ENCODE results near the gene NT5DC4.
A peak's percentile ranks its signal among the peaks of the same experiment; 100 is the strongest.

NT5DC4 gene

GRCh38 chr2:112723547-112723940, 2.7 kb downstream of the NT5DC4 start:
- Mint-ChIP-seq H3K27me3 (ENCODE audit: low read depth) (peaks cover 5% of the 10 kb centered on the region), H3K27ac (no peak overlapping the region), H3K4me1 (ENCODE audit: low read depth) (peaks cover 17% of the 10 kb centered on the region), H3K4me3 (no peak overlapping the region), H3K36me3 (ENCODE audit: low read depth) (no peaks in the 10 kb centered on the region), H3K9me3 (no peaks in the 10 kb centered on the region)
- DNase-seq (ENCODE audit: low spot score) = no peak

GRCh38 chr2:112723995-112724394, 3.2 kb downstream of the NT5DC4 start:
- peaks cover 17% of the 10 kb centered on the region for H3K4me1 Mint-ChIP-seq (ENCODE audit: low read depth)
- no peak overlapping the region for H3K27ac Mint-ChIP-seq
- peaks cover 1% of the 10 kb centered on the region for H3K27me3 Mint-ChIP-seq (ENCODE audit: low read depth)
- no peaks in the 10 kb centered on the region for H3K9me3 Mint-ChIP-seq
- no peak for DNase-seq (ENCODE audit: low spot score)
- no peaks in the 10 kb centered on the region for H3K36me3 Mint-ChIP-seq (ENCODE audit: low read depth)
- no peak overlapping the region for H3K4me3 Mint-ChIP-seq

- Mint-ChIP-seq H3K4me1 (ENCODE audit: low read depth) (peaks cover 17% of the 10 kb centered on the region), H3K27me3 (ENCODE audit: low read depth) (no peaks in the 10 kb centered on the region), H3K27ac (no peak overlapping the region), H3K9me3 (no peaks in the 10 kb centered on the region), H3K4me3 (no peak overlapping the region), H3K36me3 (ENCODE audit: low read depth) (no peaks in the 10 kb centered on the region)
- DNase-seq (ENCODE audit: low spot score) = no peak
These were observed 4.0 kb downstream of the NT5DC4 start for GRCh38 chr2:112724591-112725525.

- Mint-ChIP-seq H3K4me1 (ENCODE audit: low read depth) (peaks cover 17% of the 10 kb centered on the region), H3K36me3 (ENCODE audit: low read depth) (no peaks in the 10 kb centered on the region), H3K27ac (no peak overlapping the region), H3K27me3 (ENCODE audit: low read depth) (no peaks in the 10 kb centered on the region), H3K4me3 (no peak overlapping the region), H3K9me3 (no peaks in the 10 kb centered on the region)
- no peak for DNase-seq (ENCODE audit: low spot score)
These were observed 5.0 kb downstream of the NT5DC4 start for GRCh38 chr2:112725545-112726457.

GRCh38 chr2:112726487-112727190, 5.8 kb downstream of the NT5DC4 start:
- Mint-ChIP-seq H3K4me1 (ENCODE audit: low read depth) (peaks cover 21% of the 10 kb centered on the region), H3K27me3 (ENCODE audit: low read depth) (no peaks in the 10 kb centered on the region), H3K27ac (peak overlapping the region; percentile 31), H3K9me3 (no peaks in the 10 kb centered on the region), H3K36me3 (ENCODE audit: low read depth) (no peaks in the 10 kb centered on the region), H3K4me3 (no peak overlapping the region)
- peak; percentile 83 for DNase-seq (ENCODE audit: low spot score)

- Mint-ChIP-seq H3K4me3 (no peak overlapping the region), H3K36me3 (ENCODE audit: low read depth) (no peaks in the 10 kb centered on the region), H3K27ac (no peak overlapping the region), H3K4me1 (ENCODE audit: low read depth) (peaks cover 21% of the 10 kb centered on the region), H3K9me3 (no peaks in the 10 kb centered on the region), H3K27me3 (ENCODE audit: low read depth) (no peaks in the 10 kb centered on the region)
- no peak for DNase-seq (ENCODE audit: low spot score)
These were observed 6.6 kb downstream of the NT5DC4 start for GRCh38 chr2:112727276-112728028.

GRCh38 chr2:112728029-112728362, 7.2 kb downstream of the NT5DC4 start:
- no peaks in the 10 kb centered on the region for H3K27me3 Mint-ChIP-seq (ENCODE audit: low read depth)
- no peak overlapping the region for H3K27ac Mint-ChIP-seq
- peaks cover 21% of the 10 kb centered on the region for H3K4me1 Mint-ChIP-seq (ENCODE audit: low read depth)
- DNase-seq (ENCODE audit: low spot score) = no peak
- H3K4me3 Mint-ChIP-seq = no peak overlapping the region
- no peaks in the 10 kb centered on the region for H3K36me3 Mint-ChIP-seq (ENCODE audit: low read depth)
- H3K9me3 Mint-ChIP-seq = no peaks in the 10 kb centered on the region

GRCh38 chr2:112728378-112729175, 7.8 kb downstream of the NT5DC4 start:
- peak overlapping the region; percentile 13 for H3K27ac Mint-ChIP-seq
- H3K27me3 Mint-ChIP-seq (ENCODE audit: low read depth) = no peaks in the 10 kb centered on the region
- peaks cover 21% of the 10 kb centered on the region for H3K4me1 Mint-ChIP-seq (ENCODE audit: low read depth)
- no peak overlapping the region for H3K4me3 Mint-ChIP-seq
- H3K36me3 Mint-ChIP-seq (ENCODE audit: low read depth) = no peaks in the 10 kb centered on the region
- no peaks in the 10 kb centered on the region for H3K9me3 Mint-ChIP-seq
- no peak for DNase-seq (ENCODE audit: low spot score)

- H3K9me3 Mint-ChIP-seq = no peaks in the 10 kb centered on the region
- H3K27ac Mint-ChIP-seq = no peak overlapping the region
- H3K4me3 Mint-ChIP-seq = no peak overlapping the region
- no peak for DNase-seq (ENCODE audit: low spot score)
- H3K4me1 Mint-ChIP-seq (ENCODE audit: low read depth) = peaks cover 19% of the 10 kb centered on the region
- H3K27me3 Mint-ChIP-seq (ENCODE audit: low read depth) = no peaks in the 10 kb centered on the region
- H3K36me3 Mint-ChIP-seq (ENCODE audit: low read depth) = no peaks in the 10 kb centered on the region
These were observed 9.4 kb downstream of the NT5DC4 start for GRCh38 chr2:112730216-112730615.

- Mint-ChIP-seq H3K27me3 (ENCODE audit: low read depth) (no peaks in the 10 kb centered on the region), H3K9me3 (no peaks in the 10 kb centered on the region), H3K4me3 (no peak overlapping the region), H3K4me1 (ENCODE audit: low read depth) (peaks cover 19% of the 10 kb centered on the region), H3K27ac (no peak overlapping the region), H3K36me3 (ENCODE audit: low read depth) (peaks cover under 1% of the 10 kb centered on the region)
- no peak for DNase-seq (ENCODE audit: low spot score)
These were observed 10.0 kb downstream of the NT5DC4 start for GRCh38 chr2:112730791-112731190.

GRCh38 chr2:112731479-112731878, 10.7 kb downstream of the NT5DC4 start:
- Mint-ChIP-seq H3K27ac (no peak overlapping the region), H3K9me3 (no peaks in the 10 kb centered on the region), H3K4me3 (no peak overlapping the region), H3K27me3 (ENCODE audit: low read depth) (no peaks in the 10 kb centered on the region), H3K4me1 (ENCODE audit: low read depth) (peaks cover 14% of the 10 kb centered on the region), H3K36me3 (ENCODE audit: low read depth) (peaks cover 5% of the 10 kb centered on the region)
- no peak for DNase-seq (ENCODE audit: low spot score)

- Mint-ChIP-seq H3K27me3 (ENCODE audit: low read depth) (no peaks in the 10 kb centered on the region), H3K36me3 (ENCODE audit: low read depth) (peaks cover 23% of the 10 kb centered on the region), H3K9me3 (no peaks in the 10 kb centered on the region), H3K4me1 (ENCODE audit: low read depth) (peaks cover 5% of the 10 kb centered on the region), H3K4me3 (no peak overlapping the region), H3K27ac (no peak overlapping the region)
- no peak for DNase-seq (ENCODE audit: low spot score)
These were observed 12.6 kb downstream of the NT5DC4 start for GRCh38 chr2:112733456-112733855.

GRCh38 chr2:112733871-112734270, 13.1 kb downstream of the NT5DC4 start:
- no peak overlapping the region for H3K4me3 Mint-ChIP-seq
- peaks cover 5% of the 10 kb centered on the region for H3K4me1 Mint-ChIP-seq (ENCODE audit: low read depth)
- no peak for DNase-seq (ENCODE audit: low spot score)
- no peaks in the 10 kb centered on the region for H3K27me3 Mint-ChIP-seq (ENCODE audit: low read depth)
- H3K9me3 Mint-ChIP-seq = no peaks in the 10 kb centered on the region
- no peak overlapping the region for H3K27ac Mint-ChIP-seq
- peaks cover 26% of the 10 kb centered on the region for H3K36me3 Mint-ChIP-seq (ENCODE audit: low read depth)

Measured in T-helper 2 cell treated with Interferon-gamma antibody and Interleukin-4, amounts not matched to agents 5 μg/mL and 100 μg/mL, for 36 hours (primary cell).